Measurements from ENCODE around the gene NDUFAF3.

Gene NDUFAF3

DNA sequence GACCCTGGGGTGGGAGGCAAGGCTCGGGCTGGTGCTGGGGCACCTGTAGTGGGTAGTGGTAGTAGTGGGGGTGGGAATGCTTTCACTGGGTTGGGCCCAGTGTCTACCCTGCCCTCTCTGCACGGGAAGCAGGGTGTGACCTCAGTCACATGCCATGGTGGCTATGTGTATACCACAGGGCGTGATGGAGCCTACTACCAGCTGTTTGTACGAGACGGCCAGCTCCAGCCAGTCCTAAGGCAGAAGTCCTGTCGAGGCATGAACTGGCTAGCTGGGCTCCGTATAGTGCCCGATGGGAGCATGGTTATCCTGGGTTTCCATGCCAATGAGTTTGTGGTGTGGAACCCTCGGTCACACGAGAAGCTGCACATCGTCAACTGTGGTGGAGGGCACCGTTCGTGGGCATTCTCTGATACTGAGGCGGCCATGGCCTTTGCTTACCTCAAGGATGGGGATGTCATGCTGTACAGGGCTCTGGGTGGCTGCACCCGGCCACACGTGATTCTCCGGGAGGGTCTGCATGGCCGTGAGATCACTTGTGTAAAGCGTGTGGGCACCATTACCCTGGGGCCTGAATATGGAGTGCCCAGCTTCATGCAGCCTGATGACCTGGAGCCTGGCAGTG lies 8.7 kb upstream of the NDUFAF3 start:
- peak; percentile 27; the same call in 1 of the 2 replicates for TF ChIP-seq KLF1 (tag by site-specific recombination; IDR thresholded peaks at IDR 0.05)
- TF ChIP-seq ZNF654 (tag by site-specific recombination; IDR thresholded peaks at IDR 0.05; ENCODE audit: low read depth): no peak
- Histone ChIP-seq H3K36me3 (ENCODE audit: control insufficient read depth in 2 of 2, insufficient read depth in 1 of 2, low read length in 2 of 2) (peaks cover 3 to 66% of the 10 kb centered on the region in 2 experiments; a peak in 2 of 3 replicates), H3K9me3 (ENCODE audit: control insufficient read depth, insufficient read depth, low read depth, low read length) (no peaks in the 10 kb centered on the region), H3K27ac (ENCODE audit: extremely low read depth, low read depth, low read length) (no peak overlapping the region), H3K4me3 (ENCODE audit: low read depth, low read length) (no peak overlapping the region), H3K4me1 (ENCODE audit: control insufficient read depth, insufficient read depth, low read length) (no peaks in the 10 kb centered on the region)
- POLR2A ChIA-PET: interaction anchor here (1.2 to 1.6 kb wide), 3 partner anchors 8 to 26 kb away, joined by 3 to 10 read pairs (median 8); no protein-coding TSS in a partner anchor
- CTCF ChIA-PET: interaction anchor here (0.6 to 2.6 kb wide), 5 partner anchors 9 to 1953 kb away, joined by 3 to 12 read pairs (median 3); partner anchors contain the start of genes NDUFAF3 and P4HTM

- POLR2A ChIA-PET: interaction anchor here (1.2 to 1.6 kb wide), 2 partner anchors 17 to 27 kb away, joined by 3 to 10 read pairs; no protein-coding TSS in a partner anchor
- Histone ChIP-seq H3K4me3 (ENCODE audit: low read depth, low read length) (no peak overlapping the region), H3K4me1 (ENCODE audit: control insufficient read depth, insufficient read depth, low read length) (no peaks in the 10 kb centered on the region), H3K9me3 (ENCODE audit: control insufficient read depth, insufficient read depth, low read depth, low read length) (no peaks in the 10 kb centered on the region), H3K36me3 (ENCODE audit: control insufficient read depth in 2 of 2, insufficient read depth in 1 of 2, low read length in 2 of 2) (peaks cover 3 to 63% of the 10 kb centered on the region in 2 experiments; a peak in 2 of 3 replicates), H3K27ac (ENCODE audit: extremely low read depth, low read depth, low read length) (no peak overlapping the region; the same call in 1 of the 2 replicates)
- CTCF ChIA-PET: interaction anchor here (0.5 to 2.6 kb wide), 7 partner anchors 8 to 42 kb away, joined by 3 to 12 read pairs (median 3); partner anchors contain the start of genes NDUFAF3 and P4HTM
- TF ChIP-seq ZNF488 (tag by site-specific recombination; IDR thresholded peaks at IDR 0.05) (no peak), ZIC2 (tag by site-specific recombination; IDR thresholded peaks at IDR 0.05) (peak; percentile 30; the same call in 1 of the 2 replicates), GLIS2 (tag by site-specific recombination; IDR thresholded peaks at IDR 0.05) (peak; percentile 26; the same call in 1 of the 2 replicates), GLIS1 (tag by site-specific recombination; IDR thresholded peaks at IDR 0.05) (peak; percentile 71), ZNF433 (tag by site-specific recombination; IDR thresholded peaks at IDR 0.05; ENCODE audit: low read depth) (no peak)
- TF ChIP-seq, protein P1, sequence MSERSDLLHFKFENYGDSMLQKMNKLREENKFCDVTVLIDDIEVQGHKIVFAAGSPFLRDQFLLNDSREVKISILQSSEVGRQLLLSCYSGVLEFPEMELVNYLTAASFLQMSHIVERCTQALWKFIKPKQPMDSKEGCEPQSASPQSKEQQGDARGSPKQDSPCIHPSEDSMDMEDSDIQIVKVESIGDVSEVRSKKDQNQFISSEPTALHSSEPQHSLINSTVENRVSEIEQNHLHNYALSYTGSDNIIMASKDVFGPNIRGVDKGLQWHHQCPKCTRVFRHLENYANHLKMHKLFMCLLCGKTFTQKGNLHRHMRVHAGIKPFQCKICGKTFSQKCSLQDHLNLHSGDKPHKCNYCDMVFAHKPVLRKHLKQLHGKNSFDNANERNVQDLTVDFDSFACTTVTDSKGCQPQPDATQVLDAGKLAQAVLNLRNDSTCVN (tag by site-specific recombination; optimal IDR thresholded peaks at IDR 0.05): no peak
Measured at GRCh38 chr3:49013738-49014660, 7.9 kb upstream of the NDUFAF3 start.

- CTCF ChIA-PET: interaction anchor here (0.5 to 1.2 kb wide), 2 partner anchors 24 to 58 kb away, joined by 3 read pairs; no protein-coding TSS in a partner anchor
- Histone ChIP-seq H3K36me3 (ENCODE audit: control insufficient read depth in 2 of 2, insufficient read depth in 1 of 2, low read length in 2 of 2) (peaks cover 3 to 60% of the 10 kb centered on the region in 2 experiments; a peak in 2 of 3 replicates), H3K4me3 (ENCODE audit: low read depth, low read length) (no peak overlapping the region), H3K4me1 (ENCODE audit: control insufficient read depth, insufficient read depth, low read length) (no peaks in the 10 kb centered on the region), H3K9me3 (ENCODE audit: control insufficient read depth, insufficient read depth, low read depth, low read length) (no peaks in the 10 kb centered on the region), H3K27ac (ENCODE audit: extremely low read depth, low read depth, low read length) (no peak overlapping the region)
- no peak for TF ChIP-seq SETDB1 (IDR thresholded peaks at IDR 0.05; ENCODE audit: insufficient read length, low read length)
- no peak for TF ChIP-seq PRDM4 (tag by site-specific recombination; IDR thresholded peaks at IDR 0.05)
- TF ChIP-seq ZNF274 (IDR thresholded peaks at IDR 0.05; ENCODE audit: low read length): no peak
- TF ChIP-seq ZNF274 (tag by site-specific recombination; IDR thresholded peaks at IDR 0.05; ENCODE audit: borderline replicate concordance): no peak
- TF ChIP-seq ZNF416 (tag by site-specific recombination; IDR thresholded peaks at IDR 0.05): no peak
- no peak for TF ChIP-seq ZNF747 (tag by site-specific recombination; IDR thresholded peaks at IDR 0.05)
- TF ChIP-seq ZNF114 (tag by site-specific recombination; IDR thresholded peaks at IDR 0.05): no peak
- TF ChIP-seq, protein P2, sequence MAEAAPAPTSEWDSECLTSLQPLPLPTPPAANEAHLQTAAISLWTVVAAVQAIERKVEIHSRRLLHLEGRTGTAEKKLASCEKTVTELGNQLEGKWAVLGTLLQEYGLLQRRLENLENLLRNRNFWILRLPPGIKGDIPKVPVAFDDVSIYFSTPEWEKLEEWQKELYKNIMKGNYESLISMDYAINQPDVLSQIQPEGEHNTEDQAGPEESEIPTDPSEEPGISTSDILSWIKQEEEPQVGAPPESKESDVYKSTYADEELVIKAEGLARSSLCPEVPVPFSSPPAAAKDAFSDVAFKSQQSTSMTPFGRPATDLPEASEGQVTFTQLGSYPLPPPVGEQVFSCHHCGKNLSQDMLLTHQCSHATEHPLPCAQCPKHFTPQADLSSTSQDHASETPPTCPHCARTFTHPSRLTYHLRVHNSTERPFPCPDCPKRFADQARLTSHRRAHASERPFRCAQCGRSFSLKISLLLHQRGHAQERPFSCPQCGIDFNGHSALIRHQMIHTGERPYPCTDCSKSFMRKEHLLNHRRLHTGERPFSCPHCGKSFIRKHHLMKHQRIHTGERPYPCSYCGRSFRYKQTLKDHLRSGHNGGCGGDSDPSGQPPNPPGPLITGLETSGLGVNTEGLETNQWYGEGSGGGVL (tag by site-specific recombination; IDR thresholded peaks at IDR 0.05): no peak
- no peak for TF ChIP-seq ZNF239 (tag by site-specific recombination; IDR thresholded peaks at IDR 0.05)
- POLR2A ChIA-PET: interaction anchor here (0.6 to 10.4 kb wide), 2 partner anchors 8 to 67 kb away, joined by 5 to 141 read pairs; partner anchors contain the start of gene WDR6
Measured at GRCh38 chr3:49015072-49015471, 6.8 kb upstream of the NDUFAF3 start.
